GM18505 (cell line): Measurements from ENCODE around the gene OPN3.

Source experiments
- ATAC-seq: cut with Tn5 transposase; IDR thresholded peaks from one replicate; pipeline ENCODE4 v1.9.1; 2021; ENCODE audit not compliant: unreplicated experiment
- POLR2A ChIP-seq: IDR thresholded peaks from 4 replicates; pipeline ENCODE4 v1.6.1; 2011; ENCODE audit warnings: borderline replicate concordance; ENCODE audit not compliant: insufficient read depth, insufficient read length; ENCODE audit errors: extremely low read depth

The OPN3 gene

DNA sequence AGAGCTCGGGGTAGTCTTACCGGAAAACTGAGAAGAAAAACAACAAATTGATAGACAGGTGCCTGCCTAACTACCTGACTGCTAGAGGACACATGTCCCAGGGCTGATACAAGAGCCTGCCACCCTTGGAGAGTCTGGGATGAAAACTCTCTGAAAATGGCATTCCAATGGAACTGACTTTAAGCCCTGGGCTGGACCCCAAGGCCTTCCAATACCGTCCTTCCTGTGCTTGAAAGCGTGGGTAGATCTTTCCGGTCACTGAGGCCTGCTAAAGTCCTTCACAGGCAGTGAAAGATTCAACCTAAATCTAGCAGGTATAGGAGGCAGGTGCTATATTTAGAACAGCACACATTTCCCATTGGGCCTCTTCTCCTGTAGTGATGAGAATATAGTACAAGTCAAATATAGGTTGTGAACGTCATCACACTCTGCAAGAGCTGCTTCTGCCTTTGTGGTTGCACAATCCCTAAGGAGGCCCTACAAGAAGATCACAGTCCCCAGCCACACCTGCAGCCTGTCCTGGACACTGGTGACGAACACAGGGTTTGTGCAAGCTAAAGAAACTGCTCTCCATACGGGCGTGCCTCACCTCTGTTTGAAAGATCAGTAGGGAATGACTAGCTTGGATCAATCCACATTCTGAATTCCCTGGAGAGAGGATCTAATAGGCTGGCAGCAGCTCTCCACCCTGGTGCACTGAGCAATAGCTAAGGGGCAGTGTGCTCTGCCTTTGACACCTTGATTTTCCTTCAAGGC, 876 bp upstream of the OPN3 start:
- TF ChIP-seq POLR2A: no peak
- ATAC-seq: no peak

DNA sequence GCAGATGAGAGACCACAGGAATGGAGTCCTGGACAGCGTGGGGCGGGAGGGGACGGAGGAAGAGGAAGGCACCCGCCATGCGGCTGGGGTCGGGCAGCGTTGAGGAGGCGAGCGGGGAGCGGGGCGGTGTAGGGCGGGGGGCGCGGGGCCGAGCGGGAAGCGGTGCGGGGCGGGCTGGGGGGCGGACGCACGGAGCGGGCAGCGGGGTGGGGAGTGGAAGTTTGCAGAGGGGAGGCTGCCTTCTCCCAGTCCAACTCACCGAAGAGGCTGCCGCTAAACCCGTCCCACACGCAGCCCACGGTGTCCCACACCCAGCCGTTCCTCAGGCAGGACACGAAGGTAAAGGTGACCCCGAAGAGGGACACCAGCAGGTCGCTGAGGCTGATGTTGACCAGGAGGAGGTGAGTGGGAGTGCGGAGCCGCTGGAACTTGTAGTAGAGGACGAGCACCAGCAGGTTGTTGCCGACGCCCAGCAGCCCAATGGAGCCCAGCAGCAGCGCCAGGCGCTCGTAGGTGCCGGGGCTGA, 483 bp downstream of the OPN3 start:
- no peak for TF ChIP-seq POLR2A
- peak; percentile 44 for ATAC-seq

DNA sequence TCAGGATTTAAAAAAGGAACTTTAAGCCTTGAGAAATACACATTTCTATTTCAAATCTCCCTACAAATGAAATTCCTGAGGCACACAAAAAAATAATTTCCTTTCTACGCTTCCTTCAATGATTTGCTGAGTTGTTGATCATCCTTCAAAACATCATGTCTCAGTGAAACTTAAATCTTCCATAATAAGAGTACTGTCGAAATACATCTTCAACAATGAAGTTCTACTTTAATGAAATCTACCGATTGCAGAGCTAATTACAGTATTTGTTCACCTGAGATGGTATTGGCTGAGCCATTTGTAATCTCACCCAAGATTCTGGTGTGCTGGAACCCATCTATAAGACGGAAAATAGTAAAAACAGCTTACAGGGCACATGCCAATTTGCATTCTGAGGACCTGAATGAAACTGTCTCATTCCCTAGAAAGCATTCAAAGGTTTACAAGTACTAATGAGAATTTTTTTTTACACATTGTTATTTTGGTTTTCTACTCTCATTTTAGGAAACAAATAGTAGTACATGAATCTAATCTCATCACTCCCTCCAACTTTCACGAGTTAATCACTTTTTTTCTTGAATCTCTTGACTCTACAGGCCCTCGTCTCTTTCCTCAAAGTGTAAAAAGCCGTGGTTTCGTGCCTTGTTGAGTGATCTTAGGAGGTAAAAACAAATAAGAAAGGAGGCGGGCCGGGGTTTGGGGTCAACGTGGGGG, 1.1 kb downstream of the OPN3 start:
- no peak for TF ChIP-seq POLR2A
- no peak for ATAC-seq

DNA sequence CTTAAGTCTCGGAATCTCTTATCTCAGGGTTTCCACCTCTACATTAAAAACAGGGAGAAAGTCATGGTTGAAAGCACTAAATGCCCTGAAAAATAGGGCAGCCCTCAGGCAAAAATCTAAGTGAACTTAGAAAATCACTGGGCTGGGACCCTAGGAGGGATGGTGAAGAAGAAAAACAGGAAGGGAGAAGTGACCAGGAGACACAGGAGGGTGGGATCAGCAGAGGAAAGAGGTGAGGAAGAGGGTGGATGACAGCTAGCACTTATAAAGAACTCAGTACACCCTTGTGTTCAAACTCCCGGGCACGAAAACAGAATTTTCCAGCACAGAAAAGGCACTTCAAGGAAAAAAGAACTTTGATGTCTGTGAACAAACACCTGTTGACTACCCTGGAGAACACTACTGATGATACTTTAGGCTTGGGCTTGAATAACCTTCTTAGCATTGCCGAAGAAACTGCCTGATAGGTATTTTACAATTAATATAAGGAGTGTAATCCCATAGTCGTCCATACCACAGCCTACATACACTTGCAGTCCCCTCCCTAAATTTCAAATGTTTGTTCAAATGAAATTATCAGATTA, 2.0 kb downstream of the OPN3 start:
- no peak for ATAC-seq
- TF ChIP-seq POLR2A: no peak

DNA sequence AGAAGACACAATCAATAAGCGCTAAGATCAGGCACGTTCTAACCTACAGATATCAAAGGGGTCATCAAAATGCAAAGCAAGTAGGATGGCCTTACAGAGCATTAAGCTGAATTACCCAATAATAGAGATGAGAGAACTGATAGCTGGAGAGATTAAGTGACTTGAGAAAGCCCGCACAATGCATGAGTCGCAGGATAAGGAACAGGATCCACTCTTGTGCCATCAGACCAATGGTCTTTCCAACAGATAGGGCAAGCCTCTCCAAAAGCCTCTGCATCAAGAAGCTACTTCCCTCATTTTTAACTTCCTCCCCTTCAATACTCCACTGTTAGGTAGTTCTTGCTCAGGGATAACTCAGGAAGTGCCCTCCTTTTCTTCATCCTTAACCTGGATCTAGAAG, 2.6 kb downstream of the OPN3 start:
- TF ChIP-seq POLR2A: no peak
- ATAC-seq: no peak

DNA sequence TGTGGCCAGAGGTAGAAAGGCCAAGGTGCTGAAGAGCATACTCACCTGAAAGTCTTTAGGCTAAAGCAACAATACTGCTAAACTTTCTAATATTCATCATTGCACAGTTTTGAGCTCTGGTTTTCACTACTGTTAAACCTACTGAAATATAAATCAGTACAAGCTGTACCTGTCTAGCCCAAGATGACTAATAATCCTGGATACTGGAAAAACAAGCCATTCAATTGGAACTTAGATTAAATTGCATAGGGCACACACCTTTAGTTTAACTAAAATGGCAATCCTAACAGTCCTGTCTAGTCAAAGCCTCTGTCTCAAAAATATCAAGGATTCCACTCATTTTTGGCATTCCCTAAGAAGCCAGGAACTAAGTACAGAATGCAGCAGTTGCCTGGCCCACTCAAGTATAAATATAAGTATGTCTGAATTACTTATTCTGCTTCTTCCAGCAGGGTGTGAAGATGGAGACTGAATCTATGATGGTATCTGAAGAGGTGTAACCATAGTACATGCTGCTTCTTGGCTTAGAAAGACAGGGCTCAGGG, 3.1 kb downstream of the OPN3 start:
- ATAC-seq: no peak
- no peak for TF ChIP-seq POLR2A

DNA sequence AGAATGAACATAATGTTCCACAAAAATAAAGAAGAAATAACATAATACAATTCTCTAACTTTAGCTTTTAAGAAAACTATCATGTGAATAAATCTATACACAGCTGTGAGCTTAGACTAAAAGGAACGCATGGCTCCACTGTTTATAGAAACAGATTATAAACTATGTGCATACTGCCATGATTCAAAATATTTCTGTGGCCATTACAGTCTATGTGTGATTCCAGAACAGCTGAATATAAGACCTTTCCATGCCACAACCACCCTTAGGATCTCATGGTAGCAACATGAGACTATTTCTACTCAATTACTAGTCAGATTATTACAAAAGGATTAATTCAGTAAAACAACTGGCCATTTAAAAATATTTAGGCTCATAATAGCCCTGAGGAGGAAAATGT, 3.9 kb downstream of the OPN3 start:
- TF ChIP-seq POLR2A: no peak
- ATAC-seq: no peak

DNA sequence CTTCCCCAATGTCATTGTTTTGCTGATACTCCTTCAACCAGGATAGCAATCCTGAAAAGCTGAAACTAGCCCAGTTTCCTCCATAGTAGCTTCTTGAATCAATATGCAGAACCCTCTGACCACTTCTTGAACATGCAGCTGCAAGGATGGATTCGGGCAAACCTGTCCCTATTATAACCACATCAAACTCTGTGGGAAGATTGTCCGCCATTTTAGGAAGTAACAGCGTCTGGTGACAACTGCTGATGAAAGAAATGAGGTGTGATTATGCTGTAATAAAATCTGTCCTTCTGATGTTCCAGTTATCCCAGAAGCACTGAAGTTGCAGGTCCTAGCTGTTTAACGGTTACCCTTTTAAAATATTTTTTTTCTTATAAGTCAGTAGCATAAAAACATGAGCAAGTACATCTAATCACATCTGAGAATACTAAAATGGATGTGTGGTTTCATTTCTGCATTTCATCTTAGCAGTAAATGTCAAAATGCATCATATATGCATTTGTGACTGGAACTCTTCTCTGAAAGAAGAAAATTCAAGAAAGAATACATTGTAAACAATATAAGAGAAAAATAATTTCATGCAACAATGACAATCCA, 4.5 kb downstream of the OPN3 start:
- no peak for ATAC-seq
- no peak for TF ChIP-seq POLR2A

DNA sequence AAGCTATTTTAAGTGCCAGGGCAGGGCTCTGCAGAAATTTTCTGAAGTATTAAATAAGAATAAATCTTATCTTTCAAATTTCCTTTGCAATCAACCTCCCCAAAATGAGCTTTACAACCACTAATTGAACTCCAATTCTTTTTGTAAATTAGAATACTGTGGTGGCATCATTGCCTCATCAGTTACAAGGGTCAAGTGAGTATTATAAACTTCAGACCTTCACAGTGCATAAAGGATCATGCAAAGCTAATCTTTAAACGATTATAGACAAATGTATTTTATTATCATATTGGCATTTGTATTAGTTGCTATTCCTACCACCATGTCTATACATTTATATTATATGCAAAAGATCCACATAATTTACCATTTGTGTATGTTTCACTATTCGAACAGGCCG, 7.2 kb downstream of the OPN3 start:
- no peak for ATAC-seq
- TF ChIP-seq POLR2A: no peak

DNA sequence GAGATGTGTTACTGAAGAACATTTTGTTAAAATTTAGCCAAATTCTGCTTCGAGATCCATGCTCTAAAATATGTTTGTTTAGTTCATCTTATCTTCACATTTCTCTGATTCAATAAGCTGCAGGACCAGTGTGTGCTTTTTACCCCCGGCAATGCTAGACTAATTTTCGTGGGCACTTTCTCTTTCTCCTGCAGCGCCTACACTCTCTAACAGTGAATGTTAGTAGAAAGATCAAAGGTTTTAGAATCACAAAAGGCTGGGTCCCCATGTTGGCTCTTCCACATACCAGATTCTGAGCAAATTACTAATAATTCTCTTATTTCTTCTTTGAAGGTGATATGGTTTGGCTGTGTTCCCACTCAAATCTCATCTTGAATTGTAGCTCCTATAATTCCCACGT, 8.5 kb downstream of the OPN3 start:
- ATAC-seq: no peak
- TF ChIP-seq POLR2A: no peak

DNA sequence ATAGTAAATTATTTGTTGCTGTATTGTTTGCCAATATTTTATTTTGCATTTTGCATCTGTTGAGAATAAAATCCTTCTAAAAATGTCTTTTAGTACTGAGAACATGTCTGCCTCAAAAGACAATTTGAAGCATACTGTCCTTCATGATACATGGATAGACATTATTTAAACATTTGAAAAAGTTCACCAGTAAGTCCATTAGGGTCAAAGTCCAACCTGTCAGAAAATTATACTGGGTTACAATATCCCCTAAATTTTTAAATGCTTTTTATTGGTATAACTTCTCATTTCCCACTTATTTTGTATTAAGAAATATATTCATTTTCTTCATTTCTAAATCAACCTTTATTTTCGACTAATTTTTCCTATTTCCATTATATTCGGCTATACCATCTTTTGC, 9.3 kb downstream of the OPN3 start:
- no peak for TF ChIP-seq POLR2A
- no peak for ATAC-seq

DNA sequence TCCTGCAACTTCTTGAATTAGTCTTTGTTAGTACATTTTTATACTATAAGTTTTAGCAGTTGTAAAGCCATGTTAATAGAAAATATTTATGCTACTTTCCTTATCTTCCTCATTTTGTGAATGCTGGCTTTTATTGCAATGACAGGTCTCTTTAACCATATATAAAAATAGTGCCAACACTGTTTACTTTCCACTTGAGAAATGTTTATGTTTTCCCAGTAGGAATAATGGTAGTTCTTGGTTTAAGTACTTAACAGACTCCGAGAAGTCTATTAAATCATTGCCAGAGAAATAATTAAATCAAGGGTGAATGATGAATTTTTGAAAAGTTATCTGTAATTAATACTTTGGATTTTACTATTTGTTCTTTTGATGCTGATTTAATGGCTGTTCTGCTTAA, 9.7 kb downstream of the OPN3 start:
- TF ChIP-seq POLR2A: no peak
- no peak for ATAC-seq

DNA sequence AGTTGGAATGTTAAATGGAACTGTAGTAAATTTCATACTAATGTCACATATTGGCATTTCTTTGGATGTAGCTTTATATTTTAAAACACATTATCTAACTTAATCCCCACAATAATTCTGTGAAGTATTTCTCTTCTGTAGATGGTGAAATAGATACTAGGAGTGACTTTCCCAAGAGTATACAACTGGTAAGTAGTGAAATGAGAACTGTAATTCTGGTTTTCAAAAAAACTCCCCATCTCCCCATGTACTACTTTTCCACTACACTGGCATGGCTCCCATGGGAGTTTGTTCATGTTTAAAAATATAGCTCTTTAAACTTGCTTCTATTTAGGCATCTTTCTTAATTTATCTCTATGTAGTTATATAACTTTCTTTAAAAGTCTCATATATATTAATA, 10.2 kb downstream of the OPN3 start:
- no peak for TF ChIP-seq POLR2A
- ATAC-seq: no peak
